GM18499 (cell line): Measurements from ENCODE around the gene RSPH10B2.
"Not testable (repeated sequence)": the region's sequence is repeated elsewhere in the genome, so short reads cannot be mapped to it uniquely, and the experiment has no call there.

ENCODE experiments used
- ATAC-seq: cut with Tn5 transposase; IDR thresholded peaks from one replicate; pipeline ENCODE4 v1.9.1; 2021; ENCODE audit warnings: moderate number of reproducible peaks; ENCODE audit not compliant: insufficient read depth, unreplicated experiment

Gene RSPH10B2

GRCh38 chr7:6753964-6754363 is at the start of gene RSPH10B2:
RSPH10B2 (plus strand) TSS chr7:6754103; CDS start chr7:6757678, 3,575 bp downstream.
- ATAC-seq = not testable (repeated sequence)

- peak; percentile 13 for ATAC-seq
These were observed 47.8 kb upstream of the RSPH10B2 start for GRCh38 chr7:6705959-6706665.

GRCh38 chr7:6706666-6707407 is 47.1 kb upstream of the RSPH10B2 start, which contains the start of gene ZNF12:
ZNF12 (minus strand) TSS chr7:6706947; CDS start chr7:6705173, 1,774 bp downstream.
- peak; percentile 72 for ATAC-seq

- ATAC-seq = no peak
These were observed 45.6 kb upstream of the RSPH10B2 start for GRCh38 chr7:6708304-6708703.

- ATAC-seq = no peak
These were observed 44.1 kb upstream of the RSPH10B2 start for GRCh38 chr7:6709808-6710207.

GRCh38 chr7:6714360-6714759 is 39.5 kb upstream of the RSPH10B2 start:
- ATAC-seq = no peak

GRCh38 chr7:6715898-6716297 is 38.0 kb upstream of the RSPH10B2 start:
- ATAC-seq = not testable (repeated sequence)

GRCh38 chr7:6718124-6718523 is 35.8 kb upstream of the RSPH10B2 start:
- no peak for ATAC-seq

- ATAC-seq = not testable (repeated sequence)
These were observed 29.6 kb upstream of the RSPH10B2 start for GRCh38 chr7:6724351-6724750.

GRCh38 chr7:6725003-6725402 is 28.9 kb upstream of the RSPH10B2 start:
- ATAC-seq = peak; percentile 57

- not testable (repeated sequence) for ATAC-seq
These were observed 27.6 kb upstream of the RSPH10B2 start for GRCh38 chr7:6726341-6726740.

GRCh38 chr7:6727663-6728062 is 26.2 kb upstream of the RSPH10B2 start:
- ATAC-seq = no peak

GRCh38 chr7:6728893-6729491 is 24.9 kb upstream of the RSPH10B2 start:
- not testable (repeated sequence) for ATAC-seq

- peak; percentile 81 for ATAC-seq
These were observed 24.2 kb upstream of the RSPH10B2 start for GRCh38 chr7:6729492-6730342.

- ATAC-seq = no peak
These were observed 23.6 kb upstream of the RSPH10B2 start for GRCh38 chr7:6730343-6730633.

GRCh38 chr7:6738415-6738814 is 15.5 kb upstream of the RSPH10B2 start:
- not testable (repeated sequence) for ATAC-seq

- not testable (repeated sequence) for ATAC-seq
These were observed 9.3 kb upstream of the RSPH10B2 start for GRCh38 chr7:6744410-6745100.

- ATAC-seq = not testable (repeated sequence)
These were observed 4.6 kb upstream of the RSPH10B2 start for GRCh38 chr7:6749335-6749734.

- ATAC-seq = not testable (repeated sequence)
These were observed 3.7 kb upstream of the RSPH10B2 start for GRCh38 chr7:6750173-6750572.

- ATAC-seq = not testable (repeated sequence)
These were observed 7.3 kb downstream of the RSPH10B2 start for GRCh38 chr7:6761186-6761585.
